ENCODE data around the gene OLFML2B.

OLFML2B gene

DNA sequence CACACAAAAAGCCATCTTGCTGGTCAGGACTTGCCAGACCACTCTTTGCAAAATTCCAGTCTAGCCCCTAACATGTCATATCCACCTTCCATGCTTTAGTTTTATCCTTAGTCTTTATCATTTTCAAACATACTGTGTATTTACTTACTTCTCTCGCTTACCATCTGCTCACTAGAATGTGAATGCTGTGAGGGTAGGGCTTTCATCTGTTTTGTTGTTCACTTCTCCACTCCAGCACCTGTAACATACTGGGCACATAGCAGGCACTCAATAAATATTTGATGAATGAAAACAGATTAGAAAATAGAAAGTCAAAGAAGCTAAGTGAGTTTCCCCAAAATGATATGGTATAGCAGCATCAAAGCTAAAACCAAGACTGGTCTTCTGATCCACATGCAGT, 79.9 kb downstream of the OLFML2B start:
- no peak for DNase-seq

DNA sequence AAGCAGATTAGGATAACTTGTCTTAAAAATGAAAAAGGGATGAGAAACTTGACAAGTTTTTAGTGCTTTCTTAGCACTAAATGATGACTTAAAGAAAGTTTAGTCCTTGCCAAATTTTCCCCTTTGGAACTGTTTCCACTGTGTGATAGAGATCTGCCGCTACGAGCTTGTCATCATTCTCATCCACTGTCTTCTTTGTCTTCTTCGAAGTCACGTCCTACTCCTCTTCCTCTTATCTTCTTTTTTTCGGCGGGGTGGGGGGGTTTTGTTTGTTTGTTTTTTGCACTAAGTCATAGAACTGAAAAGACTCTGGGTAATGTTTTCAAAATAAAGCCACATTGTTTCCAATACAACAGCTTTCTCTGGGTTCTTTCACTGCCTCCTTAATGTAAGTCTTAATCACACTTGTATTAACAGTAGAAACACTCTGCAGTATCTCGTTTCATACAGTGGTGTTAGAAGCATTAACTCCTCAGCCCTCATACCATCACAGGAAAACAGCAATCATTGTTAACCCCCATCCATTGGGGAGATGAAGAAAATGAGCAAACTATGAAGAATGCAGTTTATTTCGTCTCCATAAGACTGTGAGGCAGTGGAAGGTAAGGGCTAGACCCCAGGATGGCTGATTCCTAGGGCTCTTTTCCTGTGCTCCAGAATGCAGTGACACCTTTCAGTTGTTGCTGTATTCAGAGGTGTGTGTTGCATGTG, 81.8 kb downstream of the OLFML2B start:
- DNase-seq: no peak

DNA sequence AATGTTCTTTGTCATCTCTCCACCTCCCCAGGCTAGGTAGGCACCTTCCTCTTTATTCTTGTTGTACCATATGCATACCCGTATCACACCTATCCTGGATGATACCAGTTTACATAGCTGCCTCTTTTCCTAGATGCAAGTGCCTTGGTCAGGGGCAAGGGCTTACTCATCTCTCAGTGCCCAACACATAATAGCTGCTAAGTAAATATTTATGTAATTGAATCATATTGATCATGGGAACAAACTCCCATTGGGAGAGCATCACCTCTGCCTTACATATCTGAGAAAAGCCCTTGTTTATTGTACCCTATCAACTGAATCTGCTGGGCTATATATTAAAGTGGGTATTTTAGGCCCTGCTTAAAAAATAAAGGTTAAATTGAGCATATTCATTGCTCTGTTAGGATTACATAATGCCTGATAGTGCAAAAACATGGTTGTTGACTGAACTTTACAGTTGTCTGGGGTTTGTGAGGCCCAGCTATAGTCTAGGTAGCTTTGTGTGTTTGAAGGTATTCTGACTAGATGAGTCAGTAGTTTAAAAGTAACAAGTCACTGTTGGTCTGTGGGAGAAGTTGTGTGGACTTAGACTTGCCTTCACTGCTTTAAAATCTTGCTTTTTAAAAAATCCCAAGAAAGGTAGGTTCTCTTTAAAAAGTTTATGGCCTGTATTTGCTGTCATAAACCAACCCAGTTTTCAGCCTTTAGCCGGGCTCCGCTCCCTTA, 82.6 kb downstream of the OLFML2B start:
- DNase-seq: no peak

DNA sequence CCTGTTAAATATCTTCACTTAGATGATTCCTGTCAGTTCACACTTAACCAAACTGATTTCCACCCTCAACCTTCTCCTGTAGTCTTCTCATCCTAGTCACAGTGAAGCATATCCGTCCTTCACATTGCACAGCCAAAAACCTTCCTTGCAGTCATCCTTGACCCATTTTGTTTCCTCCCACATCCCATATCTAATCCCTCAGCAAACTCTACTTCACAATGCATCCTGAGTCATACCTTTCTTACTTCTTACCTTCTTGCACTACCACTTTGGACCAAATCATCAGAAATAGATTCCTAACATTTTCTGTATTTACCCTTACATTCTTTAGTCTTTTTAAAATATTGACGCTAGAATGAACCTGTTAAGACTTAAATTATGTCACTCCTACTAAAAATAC, 86.9 kb downstream of the OLFML2B start:
- DNase-seq: no peak

DNA sequence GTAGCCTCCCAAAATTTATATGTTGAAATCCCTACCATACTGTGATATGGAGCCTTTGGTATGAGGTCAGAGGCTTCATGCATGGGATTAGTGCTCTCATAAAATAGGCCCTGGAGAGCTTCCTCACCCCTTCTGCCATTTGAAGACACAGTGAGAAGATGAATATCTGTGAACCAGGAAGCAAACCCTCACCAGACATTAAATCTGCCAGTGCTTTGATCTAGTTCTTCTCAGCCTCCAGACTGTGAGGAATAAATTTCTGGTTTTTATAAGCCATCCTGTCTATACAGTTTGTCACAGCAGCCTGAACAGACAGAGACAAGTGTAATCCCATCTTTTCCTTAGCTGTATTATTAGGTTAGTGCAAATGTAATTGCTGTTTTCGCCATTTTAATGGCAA, 88.4 kb downstream of the OLFML2B start:
- no peak for DNase-seq

DNA sequence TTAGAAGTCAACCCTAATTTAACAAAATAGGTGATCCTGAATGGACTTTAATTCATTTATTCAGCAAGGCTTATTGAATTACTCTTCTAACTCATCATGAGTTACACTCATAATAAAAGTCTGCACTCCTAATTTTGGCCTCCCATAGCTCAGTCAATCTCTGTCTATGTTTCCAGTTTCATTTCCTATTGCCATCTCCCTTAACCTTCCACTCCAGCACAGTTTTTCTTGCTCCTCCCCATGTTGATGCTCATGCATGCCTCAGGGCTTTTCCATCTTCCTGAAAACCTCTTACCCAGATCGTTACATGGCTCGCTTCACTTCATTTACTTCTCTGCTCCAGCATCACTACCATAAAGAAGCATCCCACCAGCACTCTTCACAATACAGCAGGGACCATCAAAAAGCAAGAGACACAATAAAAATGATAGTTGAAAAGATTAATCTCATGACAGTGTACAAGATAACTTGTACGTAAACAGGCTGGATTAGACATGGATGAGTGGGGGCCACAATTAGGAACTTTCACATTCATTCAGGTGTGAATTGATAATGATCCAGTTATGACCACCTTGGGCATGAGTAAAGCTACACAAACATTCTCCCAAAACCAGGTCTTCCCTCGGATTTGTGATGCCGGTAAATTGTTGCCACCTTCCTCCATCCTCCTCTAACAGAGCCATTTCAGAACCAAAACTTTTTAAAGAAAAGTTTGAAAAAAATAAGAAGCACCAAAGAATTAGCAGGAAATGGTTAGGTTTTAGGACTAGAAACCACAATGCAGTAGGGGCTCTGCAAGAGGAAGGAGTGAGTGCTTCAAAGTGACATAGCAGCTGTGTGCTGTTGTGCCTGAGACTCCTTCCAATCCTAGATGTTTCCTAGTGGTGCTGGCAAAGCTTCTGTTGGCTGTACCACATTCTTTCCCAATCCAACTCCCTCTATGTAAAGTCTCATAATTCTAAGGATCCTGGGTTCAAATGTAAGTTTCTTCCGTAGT, 89.8 kb downstream of the OLFML2B start:
- DNase-seq: no peak

All from activated T-cell treated with anti-CD3 and anti-CD28 coated beads for 4 hours (primary cell).